Skin of body (tissue), 2 donors: ENCODE results near the gene CMSS1. TPM values are rescaled to one million over a fixed set of nuclear protein-coding genes. Genes with fewer than 3 reads are reported as not detected.

Experiments
- DNase-seq: peaks from one replicate; lab custom pipeline; 2025; lab: John Stamatoyannopoulos, UW
- total RNA-seq: library from RNA; depleted of rRNA; stranded (reverse); fragments of >200 nt; gene quantifications from one replicate; pipeline ENCODE4 v1.2.3, GENCODE V29; 2014

CMSS1 gene
- total RNA-seq, 1 donor from 2014 or later = 12.9 TPM

GRCh38 chr3:99958222-99958912 lies 140.7 kb downstream of the CMSS1 start:
- no peak for DNase-seq

- no peak for DNase-seq
Measured at GRCh38 chr3:99960123-99960878, 142.6 kb downstream of the CMSS1 start.

GRCh38 chr3:99960941-99961340 lies 143.3 kb downstream of the CMSS1 start:
- DNase-seq = peak; percentile 92

- DNase-seq = no peak
Measured at GRCh38 chr3:99961756-99962515, 144.3 kb downstream of the CMSS1 start.

- no peak for DNase-seq
Measured at GRCh38 chr3:99962703-99963102, 145.0 kb downstream of the CMSS1 start.

- no peak for DNase-seq
Measured at GRCh38 chr3:99965077-99965476, 147.4 kb downstream of the CMSS1 start.

- DNase-seq = no peak
Measured at GRCh38 chr3:99965681-99966408, 148.2 kb downstream of the CMSS1 start.

- DNase-seq = peak; percentile 66
Measured at GRCh38 chr3:99966662-99967416, 149.2 kb downstream of the CMSS1 start.

- DNase-seq = no peak
Measured at GRCh38 chr3:99967796-99968195, 150.1 kb downstream of the CMSS1 start.

- no peak for DNase-seq
Measured at GRCh38 chr3:99969136-99969535, 151.5 kb downstream of the CMSS1 start.

GRCh38 chr3:99970198-99970597 lies 152.5 kb downstream of the CMSS1 start:
- DNase-seq = no peak

- no peak for DNase-seq
Measured at GRCh38 chr3:99971761-99972160, 154.1 kb downstream of the CMSS1 start.

- DNase-seq = no peak
Measured at GRCh38 chr3:99972380-99973104, 154.9 kb downstream of the CMSS1 start.

- DNase-seq = no peak
Measured at GRCh38 chr3:99974989-99975388, 157.3 kb downstream of the CMSS1 start.

GRCh38 chr3:99976584-99976983 lies 158.9 kb downstream of the CMSS1 start:
- DNase-seq = no peak

- DNase-seq = no peak
Measured at GRCh38 chr3:99978221-99978620, 160.6 kb downstream of the CMSS1 start.

- no peak for DNase-seq
Measured at GRCh38 chr3:99980606-99981005, 162.9 kb downstream of the CMSS1 start.

- no peak for DNase-seq
Measured at GRCh38 chr3:99981138-99981537, 163.5 kb downstream of the CMSS1 start.

- DNase-seq = peak; percentile 84
Measured at GRCh38 chr3:99982650-99983049, 165.0 kb downstream of the CMSS1 start.

GRCh38 chr3:99984139-99984538 lies 166.5 kb downstream of the CMSS1 start:
- DNase-seq = no peak
